Measurements from ENCODE around the gene GSTM4. TPM values are rescaled to one million over a fixed set of nuclear protein-coding genes. Genes with fewer than 3 reads are reported as not detected.
"Not testable (repeated sequence)": the region's sequence is repeated elsewhere in the genome, so short reads cannot be mapped to it uniquely, and the experiment has no call there.

The GSTM4 gene
- total RNA-seq, 2 donors from 2014 or later, result 24.1 to 37.2 TPM

DNA sequence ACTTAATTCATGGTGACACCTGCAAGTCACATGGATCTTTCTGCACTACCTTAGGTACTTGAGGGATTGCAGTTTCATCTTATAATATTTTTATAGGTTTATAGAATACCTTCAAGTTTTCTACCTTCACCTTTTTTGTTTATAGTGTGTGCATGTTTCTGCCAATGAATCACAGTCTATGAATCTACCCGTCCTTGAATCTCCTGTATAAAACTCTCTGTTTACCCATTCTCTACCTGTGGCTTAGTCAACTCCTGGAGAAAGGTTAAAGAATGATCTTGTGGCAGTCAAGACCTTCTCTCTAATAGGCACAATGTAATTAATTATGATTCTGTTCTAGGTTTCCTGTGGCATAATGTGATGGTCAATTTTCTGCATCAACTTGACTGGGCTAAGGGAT is 8.8 kb downstream of the GSTM4 start:
- no peaks in the 10 kb centered on the region for H3K27me3 ChIP-seq
- WGBS, 2 donors, result 35 to 62% methylated on average over 1 of the region's 1 CpG
- no peak overlapping the region for H3K27ac ChIP-seq
- H3K9me3 ChIP-seq, result no peaks in the 10 kb centered on the region
- TF ChIP-seq, protein P1, sequence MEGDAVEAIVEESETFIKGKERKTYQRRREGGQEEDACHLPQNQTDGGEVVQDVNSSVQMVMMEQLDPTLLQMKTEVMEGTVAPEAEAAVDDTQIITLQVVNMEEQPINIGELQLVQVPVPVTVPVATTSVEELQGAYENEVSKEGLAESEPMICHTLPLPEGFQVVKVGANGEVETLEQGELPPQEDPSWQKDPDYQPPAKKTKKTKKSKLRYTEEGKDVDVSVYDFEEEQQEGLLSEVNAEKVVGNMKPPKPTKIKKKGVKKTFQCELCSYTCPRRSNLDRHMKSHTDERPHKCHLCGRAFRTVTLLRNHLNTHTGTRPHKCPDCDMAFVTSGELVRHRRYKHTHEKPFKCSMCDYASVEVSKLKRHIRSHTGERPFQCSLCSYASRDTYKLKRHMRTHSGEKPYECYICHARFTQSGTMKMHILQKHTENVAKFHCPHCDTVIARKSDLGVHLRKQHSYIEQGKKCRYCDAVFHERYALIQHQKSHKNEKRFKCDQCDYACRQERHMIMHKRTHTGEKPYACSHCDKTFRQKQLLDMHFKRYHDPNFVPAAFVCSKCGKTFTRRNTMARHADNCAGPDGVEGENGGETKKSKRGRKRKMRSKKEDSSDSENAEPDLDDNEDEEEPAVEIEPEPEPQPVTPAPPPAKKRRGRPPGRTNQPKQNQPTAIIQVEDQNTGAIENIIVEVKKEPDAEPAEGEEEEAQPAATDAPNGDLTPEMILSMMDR (IDR thresholded peaks at IDR 0.05), result no peak
- TF ChIP-seq POLR2A (IDR thresholded peaks at IDR 0.05), result no peak
- no peak overlapping the region for H3K4me3 ChIP-seq
- H3K4me1 ChIP-seq, result peaks cover 23% of the 10 kb centered on the region
- H3K36me3 ChIP-seq (replicated peaks in 1 of 2; ENCODE audit: insufficient read depth in 1 of 2, low read depth in 2 of 2), result no peaks in the 10 kb centered on the region
- intact Hi-C loops (cut with DNase I), result no loop called here
- no peak for ATAC-seq
- no peak for DNase-seq

DNA sequence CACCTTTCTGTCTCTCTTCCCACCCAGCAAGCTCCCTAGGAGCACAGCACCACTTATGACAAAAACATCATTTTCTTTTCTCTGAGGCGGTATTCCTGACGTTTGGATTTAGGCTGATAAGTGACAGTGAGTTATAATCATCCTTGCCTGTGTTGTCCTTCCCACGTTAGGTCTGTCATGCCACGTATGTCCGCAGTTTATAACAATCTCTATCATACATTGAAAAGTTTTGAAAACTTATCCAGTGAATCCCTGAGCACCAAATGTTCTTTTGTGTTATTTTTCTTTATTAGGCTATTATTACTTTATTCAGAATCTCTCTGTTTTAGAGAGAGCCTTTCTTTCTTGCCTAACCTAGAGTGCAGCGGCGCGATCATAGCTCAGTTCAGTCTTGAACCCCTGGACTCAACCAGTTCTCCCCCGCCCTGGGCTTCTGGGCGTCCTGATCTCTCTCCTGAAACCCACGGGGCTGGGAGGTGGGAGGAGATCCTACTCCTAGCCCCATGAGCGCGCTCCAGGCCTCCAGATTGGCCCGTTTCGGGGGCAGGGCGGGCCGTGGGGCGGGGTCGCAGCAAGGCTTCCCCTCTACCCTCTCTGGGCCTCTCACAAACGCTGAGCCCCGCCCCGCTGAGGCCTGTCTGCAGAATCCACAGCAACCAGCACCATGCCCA is 11.7 kb downstream of the GSTM4 start, which contains the start of gene GSTM2:
Gene GSTM2, plus strand, starts transcription at position 606 of the 671 bp plus-strand sequence. Its CDS starts 59 bp downstream, at position 665.
- H3K27ac ChIP-seq, result peak within 1 kb of the TSS in 3 of 4 donors; percentile 10 to 20 (median 16)
- ATAC-seq (peak; percentile 99), DNase-seq (peak; percentile 91 to 96 (median 93))
- H3K27me3 ChIP-seq, result no peaks in the 10 kb centered on the region
- no peaks in the 10 kb centered on the region for H3K9me3 ChIP-seq
- H3K4me3 ChIP-seq, result peak within 1 kb of the TSS; percentile 24 to 37
- peaks cover 12% of the 10 kb centered on the region for H3K4me1 ChIP-seq
- TF ChIP-seq, protein P1 (IDR thresholded peaks at IDR 0.05), result no peak
- TF ChIP-seq POLR2A (IDR thresholded peaks at IDR 0.05), result peak in 1 of 3 donors; percentile 28
- intact Hi-C loops (cut with DNase I), result no loop called here
- WGBS, 2 donors, result 8 to 16% methylated on average over 10 to 22 of the region's 22 CpGs
- no peaks in the 10 kb centered on the region for H3K36me3 ChIP-seq (replicated peaks in 1 of 2; ENCODE audit: insufficient read depth in 1 of 2, low read depth in 2 of 2)

DNA sequence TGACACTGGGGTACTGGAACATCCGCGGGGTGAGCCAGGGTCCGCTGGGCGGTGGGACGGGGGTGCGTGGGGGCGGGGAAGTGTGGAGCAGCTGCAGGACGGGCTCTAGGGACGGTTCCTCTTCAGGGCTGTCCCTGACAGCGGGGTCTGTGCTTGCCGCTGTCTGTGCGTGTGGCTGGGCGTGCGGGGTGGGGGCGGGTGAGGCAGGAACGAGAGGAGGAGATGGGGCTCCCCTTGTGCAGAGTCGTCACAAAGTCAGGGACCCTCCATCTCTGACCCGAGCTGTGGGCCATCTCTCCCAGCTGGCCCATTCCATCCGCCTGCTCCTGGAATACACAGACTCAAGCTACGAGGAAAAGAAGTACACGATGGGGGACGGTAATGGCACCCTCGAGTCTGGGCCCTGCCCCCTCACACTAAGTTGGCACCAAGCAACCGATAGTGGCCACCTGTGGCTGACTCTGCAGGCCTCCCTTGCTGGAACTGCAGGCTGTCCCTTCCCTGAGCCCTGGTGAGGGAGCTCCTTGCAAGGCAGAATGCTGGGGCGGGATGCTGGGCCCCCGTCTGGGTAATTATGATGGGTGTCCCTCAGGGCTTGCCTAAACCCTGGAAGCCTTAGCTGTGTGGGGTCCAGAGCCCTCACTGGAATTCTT is 12.3 kb downstream of the GSTM4 start:
- ATAC-seq (peak; percentile 20), DNase-seq (peak in 3 of 4 donors; percentile 39 to 53 (median 42))
- 0 to 4% methylated on average over 4 to 26 of the region's 26 CpGs for WGBS, 2 donors
- Histone ChIP-seq H3K9me3 (no peaks in the 10 kb centered on the region), H3K4me1 (peaks cover 12% of the 10 kb centered on the region), H3K4me3 (peak overlapping the region; percentile 24 to 37), H3K27me3 (no peaks in the 10 kb centered on the region), H3K27ac (peak overlapping the region in 2 of 4 donors; percentile 16 to 20), H3K36me3 (replicated peaks in 1 of 2; ENCODE audit: insufficient read depth in 1 of 2, low read depth in 2 of 2) (no peaks in the 10 kb centered on the region)
- intact Hi-C loops (cut with DNase I), result no loop called here
- TF ChIP-seq, protein P1 (IDR thresholded peaks at IDR 0.05), result no peak
- TF ChIP-seq POLR2A (IDR thresholded peaks at IDR 0.05), result peak in 1 of 3 donors; percentile 3

DNA sequence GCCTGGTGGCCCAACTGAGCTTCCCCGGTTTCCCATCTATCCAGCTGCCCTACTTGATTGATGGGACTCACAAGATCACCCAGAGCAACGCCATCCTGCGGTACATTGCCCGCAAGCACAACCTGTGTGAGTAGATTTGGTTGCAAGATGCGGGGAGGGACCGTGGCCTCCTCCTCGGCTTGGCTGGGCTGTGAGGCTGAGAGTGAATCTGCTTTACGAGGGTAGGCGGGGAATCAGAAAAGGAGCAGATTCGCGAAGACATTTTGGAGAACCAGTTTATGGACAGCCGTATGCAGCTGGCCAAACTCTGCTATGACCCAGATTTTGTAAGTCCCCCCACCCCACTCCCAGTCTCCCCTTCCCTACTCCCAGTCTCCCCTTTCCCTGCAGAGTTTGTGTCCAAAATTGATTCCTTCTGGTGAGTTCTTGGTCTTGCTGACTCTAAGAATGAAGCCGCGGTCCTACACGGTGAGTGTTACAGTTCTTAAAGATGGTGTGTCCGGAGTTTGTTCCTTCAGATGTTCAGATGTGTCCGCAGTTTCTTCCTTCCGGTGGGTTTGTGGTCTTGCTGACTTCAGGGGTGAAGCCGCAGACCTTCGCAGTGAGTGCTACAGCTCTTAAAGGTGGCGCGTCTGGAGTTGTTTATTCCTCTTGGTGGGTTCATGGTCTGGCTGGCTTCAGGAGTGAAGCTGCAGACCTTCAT is 13.5 kb downstream of the GSTM4 start:
- no peaks in the 10 kb centered on the region for H3K9me3 ChIP-seq
- H3K36me3 ChIP-seq (replicated peaks in 1 of 2; ENCODE audit: insufficient read depth in 1 of 2, low read depth in 2 of 2), result no peaks in the 10 kb centered on the region
- no peak overlapping the region for H3K27ac ChIP-seq
- ATAC-seq (no peak), DNase-seq (no peak)
- 84 to 95% methylated on average over 21 to 22 of the region's 22 CpGs for whole genome bisulfite sequencing, 2 donors
- no peak for TF ChIP-seq POLR2A (IDR thresholded peaks at IDR 0.05)
- TF ChIP-seq, protein P1 (IDR thresholded peaks at IDR 0.05), result no peak
- no peaks in the 10 kb centered on the region for H3K27me3 ChIP-seq
- intact Hi-C loops (cut with DNase I), result no loop called here
- H3K4me3 ChIP-seq, result no peak overlapping the region
- H3K4me1 ChIP-seq, result peaks cover 12% of the 10 kb centered on the region

DNA sequence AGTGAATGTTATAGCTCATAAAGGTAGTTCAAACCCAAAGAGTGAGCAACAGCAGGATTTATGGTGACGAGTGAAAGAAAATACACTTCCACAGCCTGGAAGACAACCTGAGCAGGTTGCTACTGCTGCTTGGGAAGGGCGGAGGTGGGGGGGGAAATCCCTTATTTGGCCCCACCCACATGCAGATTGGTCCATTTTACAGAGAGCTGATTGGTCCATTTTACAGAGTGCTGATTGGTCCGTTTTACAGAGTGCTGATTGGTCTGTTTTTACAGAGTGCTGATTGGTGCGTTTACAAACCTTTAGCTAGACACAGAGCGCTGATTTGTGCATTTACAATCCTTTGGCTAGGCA is 14.0 kb downstream of the GSTM4 start:
- H3K36me3 ChIP-seq (replicated peaks in 1 of 2; ENCODE audit: insufficient read depth in 1 of 2, low read depth in 2 of 2); DNase-seq; ATAC-seq; H3K27ac ChIP-seq; intact Hi-C loops (cut with DNase I); H3K27me3 ChIP-seq; H3K9me3 ChIP-seq; H3K4me3 ChIP-seq: not testable (repeated sequence)
- 90 to 92% methylated on average over 2 to 4 of the region's 5 CpGs for WGBS, 2 donors
- H3K4me1 ChIP-seq, result peaks cover 12% of the 10 kb centered on the region

Measured in body of pancreas (tissue), 4 donors.